CD4-positive, alpha-beta memory T cell (primary cell): ENCODE measurements around the gene SHROOM3. TPM values are rescaled to one million over a fixed set of nuclear protein-coding genes. Genes with fewer than 3 reads are reported as not detected.

Source experiments
- CTCF ChIA-PET: fragments of 350-600 bp; sonication (Branson Sonifier 250); formaldehyde crosslinking; loops from one replicate; lab custom pipeline; 2021; ENCODE audit warnings: inconsistent platforms; ENCODE audit not compliant: partially characterized antibody; lab: Charles Lee
- POLR2A ChIA-PET: fragments of 350-600 bp; sonication (Branson Sonifier 250); formaldehyde crosslinking; loops from one replicate; lab custom pipeline; 2021; ENCODE audit not compliant: partially characterized antibody; lab: Charles Lee
- DNase-seq, 5 donors: peaks; one replicate each; pipeline versions ENCODE4 v3.0.0 to v3.0.0-alpha.2; 2020 to 2022; ENCODE audit warnings: mixed read lengths in 1 of 5
- H3K27ac ChIP-seq: one replicate; pipeline ENCODE4 v1.7.0; 2013; ENCODE audit warnings: low read depth, low read length
- H3K27me3 ChIP-seq: 2 replicates; pipeline ENCODE4 v1.7.0; 2013; ENCODE audit warnings: mild to moderate bottlenecking, low read length, moderate library complexity; ENCODE audit not compliant: insufficient read depth
- H3K36me3 ChIP-seq: 2 replicates; pipeline ENCODE4 v1.7.0; 2013; ENCODE audit warnings: mild to moderate bottlenecking, low read length, moderate library complexity; ENCODE audit not compliant: insufficient read depth
- H3K4me1 ChIP-seq: 2 replicates; pipeline ENCODE4 v1.7.0; 2013; ENCODE audit warnings: mild to moderate bottlenecking, low read length, moderate library complexity; ENCODE audit not compliant: insufficient read depth
- H3K4me3 ChIP-seq, 2 donors: one replicate each; pipeline ENCODE4 v1.7.0; 2013; ENCODE audit warnings: low read length in 2 of 2, mild to moderate bottlenecking in 1 of 2
- H3K9me3 ChIP-seq, 2 donors: one replicate each; pipeline ENCODE4 v1.7.0; 2013; ENCODE audit warnings: low read length in 2 of 2, control low read depth in 1 of 2; ENCODE audit not compliant: control insufficient read depth in 1 of 2
- H3K27ac Mint-ChIP-seq, 7 donors: one replicate each; pipeline ENCODE4 v1.8.0; 2020 to 2021; ENCODE audit warnings: mixed read lengths in 7 of 7, mild to moderate bottlenecking in 6 of 7, inconsistent platforms in 3 of 7, moderate library complexity in 3 of 7
- H3K27me3 Mint-ChIP-seq, 2 donors: one replicate each; pipeline ENCODE4 v1.8.0; 2020 to 2021; ENCODE audit warnings: mixed read lengths in 2 of 2
- H3K36me3 Mint-ChIP-seq, 2 donors: one replicate each; pipeline ENCODE4 v1.8.0; 2020 to 2021; ENCODE audit warnings: mixed read lengths in 2 of 2, inconsistent platforms in 1 of 2, mild to moderate bottlenecking in 1 of 2
- H3K4me1 Mint-ChIP-seq, 4 donors: one replicate each; pipeline ENCODE4 v1.8.0; 2020 to 2021; ENCODE audit warnings: mixed read lengths in 4 of 4, mild to moderate bottlenecking in 1 of 4
- H3K4me3 Mint-ChIP-seq, 8 donors: one replicate each; pipeline ENCODE4 v1.8.0; 2020 to 2021; ENCODE audit warnings: mixed read lengths in 8 of 8, mild to moderate bottlenecking in 7 of 8, moderate library complexity in 6 of 8, inconsistent platforms in 3 of 8
- H3K9me3 Mint-ChIP-seq, 8 donors: one replicate each; pipeline ENCODE4 v1.8.0; 2020 to 2021; ENCODE audit warnings: mixed read lengths in 8 of 8, mild to moderate bottlenecking in 5 of 8, inconsistent platforms in 3 of 8, moderate library complexity in 1 of 8
- intact Hi-C: fragments of 100-400 bp; cut with micrococcal nuclease; formaldehyde crosslinking; loops from one replicate; pipeline ENCODE4 v1.15.1; 2023
- polyA plus RNA-seq, 2 donors: library from polyadenylated mRNA; unstranded; fragments of 300-500 nt; fragmentation: Illumina TruSeq; gene quantifications; one replicate each; pipeline ENCODE4 v1.2.3, GENCODE V29; 2021
- total RNA-seq, 2 experiments: library from RNA; stranded (reverse); gene quantifications; one replicate each; pipeline ENCODE4 v1.2.3, GENCODE V29; 2021

The SHROOM3 gene
- total and polyA plus RNA-seq, 4 experiments from 2014 or later: not detected

- CTCF ChIA-PET: no interaction called here
- Mint-ChIP-seq H3K27ac (peak overlapping the region in 2 of 7 donors; percentile 24 to 46), H3K36me3 (no peaks in the 10 kb centered on the region), H3K4me1 (peaks cover 12 to 25% (median 15%) of the 10 kb centered on the region in 4 donors), H3K27me3 (peaks cover 54 to 55% of the 10 kb centered on the region in 2 donors), H3K9me3 (no peaks in the 10 kb centered on the region), H3K4me3 (peak overlapping the region; percentile 60 to 85 (median 70))
- Histone ChIP-seq H3K4me3 (no peak overlapping the region), H3K27ac (no peak overlapping the region), H3K4me1 (peaks cover 18% of the 10 kb centered on the region), H3K27me3 (peaks cover 16% of the 10 kb centered on the region), H3K9me3 (no peaks in the 10 kb centered on the region), H3K36me3 (no peaks in the 10 kb centered on the region)
- intact Hi-C loops: no loop called here
- POLR2A ChIA-PET: no interaction called here
- no peak for DNase-seq
These were observed 255.2 kb downstream of the SHROOM3 start for GRCh38 chr4:76690011-76690905.

DNA sequence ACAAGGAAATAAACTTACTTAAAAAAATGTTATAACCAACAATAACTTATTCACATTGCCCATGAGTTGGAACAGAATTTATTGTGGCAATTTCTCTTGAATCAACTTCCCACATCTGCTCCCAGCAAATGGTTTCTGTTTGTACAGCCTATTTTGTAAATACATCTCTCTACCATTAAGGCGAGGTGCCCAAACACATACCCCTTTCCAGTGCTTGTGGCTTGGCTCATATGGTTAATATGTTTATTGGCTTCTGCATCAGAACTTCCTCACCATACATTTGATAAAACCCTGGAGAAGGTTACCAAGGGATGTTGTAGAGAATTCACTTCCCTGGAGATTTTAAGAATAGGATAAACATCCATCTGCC lies 255.9 kb downstream of the SHROOM3 start:
- H3K4me3 ChIP-seq: no peak overlapping the region
- no peaks in the 10 kb centered on the region for H3K36me3 Mint-ChIP-seq
- peaks cover 18% of the 10 kb centered on the region for H3K4me1 ChIP-seq
- H3K27ac Mint-ChIP-seq: no peak overlapping the region
- no peak overlapping the region for H3K27ac ChIP-seq
- CTCF ChIA-PET: no interaction called here
- H3K4me3 Mint-ChIP-seq: peak overlapping the region in 3 of 8 donors; percentile 2 to 7 (median 5)
- intact Hi-C loops: no loop called here
- H3K27me3 ChIP-seq: peaks cover 16% of the 10 kb centered on the region
- H3K36me3 ChIP-seq: no peaks in the 10 kb centered on the region
- H3K4me1 Mint-ChIP-seq: peaks cover 12 to 25% (median 15%) of the 10 kb centered on the region in 4 donors
- H3K27me3 Mint-ChIP-seq: peaks cover 60 to 61% of the 10 kb centered on the region in 2 donors
- H3K9me3 Mint-ChIP-seq: no peaks in the 10 kb centered on the region
- POLR2A ChIA-PET: no interaction called here
- DNase-seq: no peak
- no peaks in the 10 kb centered on the region for H3K9me3 ChIP-seq

DNA sequence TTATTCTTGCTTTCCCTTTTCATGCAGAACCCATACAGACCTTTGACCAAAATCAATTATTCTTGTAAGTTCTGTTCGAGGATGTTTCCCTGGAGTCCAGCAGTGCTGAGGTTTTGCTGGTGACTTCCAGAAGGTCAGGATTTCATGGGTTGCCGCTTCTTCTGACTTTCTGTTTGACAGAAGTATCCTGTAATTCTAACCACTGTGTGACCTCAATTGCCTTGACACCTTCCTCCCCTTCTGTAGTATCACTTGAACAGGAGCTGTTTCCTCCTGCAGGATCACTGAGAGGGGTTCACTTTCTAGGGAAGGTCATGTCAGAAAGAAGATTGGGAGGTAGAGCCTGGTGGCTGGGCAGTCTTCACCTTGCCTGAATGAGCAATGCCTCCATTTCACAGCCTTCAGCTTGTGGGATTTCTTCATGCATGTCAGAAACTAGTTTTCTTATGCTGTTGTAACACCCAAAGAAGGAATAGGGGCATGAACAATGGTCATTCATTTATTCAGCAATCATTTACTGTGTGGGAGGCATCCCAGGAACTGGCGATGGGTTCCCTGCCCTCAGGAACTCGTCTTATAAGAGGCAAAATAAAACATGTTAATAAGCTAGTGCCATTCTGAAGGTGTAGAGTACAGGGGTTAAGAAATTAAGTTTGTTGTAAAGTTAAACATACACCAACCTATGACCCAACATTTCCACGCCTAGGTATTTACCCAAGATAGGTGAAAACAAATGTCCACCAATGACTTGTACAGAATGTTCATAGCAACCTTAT lies 257.0 kb downstream of the SHROOM3 start:
- Mint-ChIP-seq H3K9me3 (no peaks in the 10 kb centered on the region), H3K27ac (no peak overlapping the region), H3K4me1 (peaks cover 12 to 25% (median 15%) of the 10 kb centered on the region in 4 donors), H3K36me3 (no peaks in the 10 kb centered on the region), H3K4me3 (peak overlapping the region in 1 of 8 donors; percentile 35), H3K27me3 (peaks cover 65 to 69% of the 10 kb centered on the region in 2 donors)
- H3K4me1 ChIP-seq: peaks cover 18% of the 10 kb centered on the region
- CTCF ChIA-PET: no interaction called here
- peaks cover 16% of the 10 kb centered on the region for H3K27me3 ChIP-seq
- no peak overlapping the region for H3K27ac ChIP-seq
- no peaks in the 10 kb centered on the region for H3K36me3 ChIP-seq
- H3K9me3 ChIP-seq: no peaks in the 10 kb centered on the region
- POLR2A ChIA-PET: no interaction called here
- H3K4me3 ChIP-seq: no peak overlapping the region
- DNase-seq: no peak
- intact Hi-C loops: no loop called here

- Histone ChIP-seq H3K36me3 (no peaks in the 10 kb centered on the region), H3K27me3 (peaks cover 16% of the 10 kb centered on the region), H3K9me3 (no peaks in the 10 kb centered on the region), H3K4me1 (peaks cover 18% of the 10 kb centered on the region), H3K27ac (no peak overlapping the region), H3K4me3 (no peak overlapping the region)
- POLR2A ChIA-PET: no interaction called here
- H3K27me3 Mint-ChIP-seq: peaks cover 59 to 74% of the 10 kb centered on the region in 2 donors
- H3K36me3 Mint-ChIP-seq: no peaks in the 10 kb centered on the region
- intact Hi-C loops: no loop called here
- no peak overlapping the region for H3K27ac Mint-ChIP-seq
- H3K9me3 Mint-ChIP-seq: no peaks in the 10 kb centered on the region
- H3K4me1 Mint-ChIP-seq: peaks cover 12 to 25% (median 16%) of the 10 kb centered on the region in 4 donors
- CTCF ChIA-PET: no interaction called here
- no peak overlapping the region for H3K4me3 Mint-ChIP-seq
- no peak for DNase-seq
These were observed 257.7 kb downstream of the SHROOM3 start for GRCh38 chr4:76692761-76693160.

DNA sequence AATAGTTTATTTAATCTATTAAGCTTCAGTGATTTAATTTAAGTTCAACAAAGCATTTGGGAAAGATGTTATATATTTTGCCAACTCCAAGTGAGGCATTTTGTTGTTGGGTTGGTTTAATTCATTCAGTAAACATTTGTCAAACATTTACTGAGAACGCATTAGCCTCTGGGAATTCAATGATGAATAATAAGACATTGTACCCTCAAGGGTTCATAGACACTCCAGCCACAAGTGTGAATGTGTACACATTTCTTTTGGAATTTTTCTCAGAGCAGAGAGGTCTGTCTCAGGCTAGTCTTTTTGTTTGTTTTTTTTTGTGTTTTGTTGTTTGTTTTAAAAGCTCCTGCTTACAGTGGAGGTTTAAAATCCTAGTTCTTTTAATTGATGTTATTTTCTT lies 259.0 kb downstream of the SHROOM3 start:
- H3K36me3 Mint-ChIP-seq: no peaks in the 10 kb centered on the region
- peaks cover 6 to 15% (median 9%) of the 10 kb centered on the region in 4 donors for H3K4me1 Mint-ChIP-seq
- Histone ChIP-seq H3K4me3 (no peak overlapping the region), H3K36me3 (no peaks in the 10 kb centered on the region), H3K27me3 (peaks cover 16% of the 10 kb centered on the region), H3K4me1 (peaks cover 11% of the 10 kb centered on the region), H3K9me3 (no peaks in the 10 kb centered on the region), H3K27ac (no peak overlapping the region)
- intact Hi-C loops: no loop called here
- H3K27me3 Mint-ChIP-seq: peaks cover 47 to 63% of the 10 kb centered on the region in 2 donors
- no peak overlapping the region for H3K4me3 Mint-ChIP-seq
- ChIA-PET POLR2A (no interaction called here), CTCF (no interaction called here)
- no peak overlapping the region for H3K27ac Mint-ChIP-seq
- H3K9me3 Mint-ChIP-seq: no peaks in the 10 kb centered on the region
- DNase-seq: no peak

- H3K4me3 ChIP-seq: no peak overlapping the region
- no peak for DNase-seq
- H3K4me1 Mint-ChIP-seq: peaks cover 0 to 3% (median under 1%) of the 10 kb centered on the region in 4 donors
- H3K4me3 Mint-ChIP-seq: no peak overlapping the region
- H3K36me3 Mint-ChIP-seq: no peaks in the 10 kb centered on the region
- no peaks in the 10 kb centered on the region for H3K36me3 ChIP-seq
- H3K4me1 ChIP-seq: no peaks in the 10 kb centered on the region
- intact Hi-C loops: no loop called here
- H3K9me3 ChIP-seq: no peaks in the 10 kb centered on the region
- H3K9me3 Mint-ChIP-seq: no peaks in the 10 kb centered on the region
- no peak overlapping the region for H3K27ac Mint-ChIP-seq
- peaks cover 39 to 58% of the 10 kb centered on the region in 2 donors for H3K27me3 Mint-ChIP-seq
- POLR2A ChIA-PET: no interaction called here
- CTCF ChIA-PET: no interaction called here
- no peak overlapping the region for H3K27ac ChIP-seq
- H3K27me3 ChIP-seq: peaks cover 9% of the 10 kb centered on the region
These were observed 261.1 kb downstream of the SHROOM3 start for GRCh38 chr4:76696109-76696508.

DNA sequence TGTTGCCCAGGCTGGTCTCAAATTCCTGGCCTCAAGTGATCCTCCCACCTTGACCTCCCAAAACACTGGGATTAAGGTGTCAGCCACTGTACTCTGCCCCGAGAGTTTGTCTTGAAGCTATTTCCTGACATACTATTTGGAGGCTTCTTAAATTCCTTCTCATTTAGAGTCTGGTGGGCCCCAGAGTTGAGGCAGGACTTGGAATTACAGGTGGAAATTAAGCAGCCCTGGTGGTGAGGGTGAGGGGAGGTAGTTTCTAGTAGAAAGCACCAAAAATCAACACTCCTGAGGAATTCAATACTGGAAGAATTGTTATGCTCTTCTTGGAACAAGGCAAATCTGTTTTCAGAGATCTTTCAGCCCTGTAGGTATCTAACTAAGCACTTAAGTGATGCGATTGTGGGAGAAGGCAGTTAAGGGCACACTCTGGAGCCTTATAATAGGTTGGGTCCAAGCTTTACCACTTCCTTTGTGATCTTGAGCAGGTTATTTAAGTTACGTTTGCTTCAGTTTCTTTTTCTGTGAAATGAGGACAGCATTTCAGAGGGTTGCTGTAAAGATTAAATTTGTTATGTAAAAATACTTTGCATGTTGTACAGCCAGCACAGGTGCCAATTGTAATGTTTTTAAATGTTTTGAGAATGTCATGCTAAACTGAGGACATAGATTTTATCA lies 262.2 kb downstream of the SHROOM3 start:
- Histone ChIP-seq H3K4me3 (no peak overlapping the region), H3K4me1 (no peaks in the 10 kb centered on the region), H3K36me3 (no peaks in the 10 kb centered on the region), H3K9me3 (no peaks in the 10 kb centered on the region), H3K27ac (no peak overlapping the region), H3K27me3 (peaks cover 9% of the 10 kb centered on the region)
- no peak for DNase-seq
- Mint-ChIP-seq H3K36me3 (no peaks in the 10 kb centered on the region), H3K4me1 (peaks cover 0 to 2% (median 0%) of the 10 kb centered on the region in 4 donors), H3K9me3 (no peaks in the 10 kb centered on the region), H3K27ac (no peak overlapping the region), H3K27me3 (peaks cover 28 to 46% of the 10 kb centered on the region in 2 donors), H3K4me3 (no peak overlapping the region)
- intact Hi-C loops: no loop called here
- ChIA-PET POLR2A (no interaction called here), CTCF (interaction anchor here (0.6 kb wide), 1 partner anchor 462 kb away, joined by 3 read pairs; no protein-coding TSS in a partner anchor)
